HepG2 (cell line): ENCODE data around the gene ARHGAP33. TPM values are rescaled to one million over a fixed set of nuclear protein-coding genes. Genes with fewer than 3 reads are reported as not detected.
A peak's percentile ranks its signal among the peaks of the same experiment; 100 is the strongest.

Source experiments
- BATF2 ChIP-seq: sonication (generic); formaldehyde crosslinking; IDR thresholded peaks from 2 replicates; pipeline ENCODE4 v1.8.0; 2022; ENCODE audit warnings: mild to moderate bottlenecking, missing genetic modification reagents, moderate library complexity
- DZIP1 ChIP-seq: sonication (generic); formaldehyde crosslinking; IDR thresholded peaks from 2 replicates; pipeline ENCODE4 v1.5.0; 2020; ENCODE audit warnings: mild to moderate bottlenecking, missing genetic modification reagents
- ELF3 ChIP-seq: IDR thresholded peaks from 2 replicates; pipeline ENCODE4 v1.6.1; 2016; ENCODE audit warnings: missing genetic modification reagents, missing compliant biosample characterization
- SAP130 ChIP-seq: IDR thresholded peaks from 2 replicates; pipeline ENCODE4 v1.6.1; 2016; ENCODE audit warnings: low read depth
- TOPORS ChIP-seq: sonication (generic); formaldehyde crosslinking; IDR thresholded peaks from 2 replicates; pipeline ENCODE4 v1.8.0; 2023; ENCODE audit warnings: mild to moderate bottlenecking, missing genetic modification reagents
- ZBED4 ChIP-seq: sonication (generic); formaldehyde crosslinking; IDR thresholded peaks from 2 replicates; pipeline ENCODE4 v1.4.0; 2020; ENCODE audit warnings: missing genetic modification reagents, borderline replicate concordance
- ZMAT3 ChIP-seq: sonication (generic); formaldehyde crosslinking; conservative IDR thresholded peaks from 2 replicates; pipeline ENCODE4 v1.7.0; 2021; ENCODE audit warnings: missing genetic modification reagents
- ZNF574 ChIP-seq: sonication (generic); formaldehyde crosslinking; IDR thresholded peaks from 2 replicates; pipeline ENCODE4 v1.4.0; 2020; ENCODE audit warnings: missing genetic modification reagents
- polyA plus RNA-seq, 8 experiments: library from polyadenylated mRNA; depleted of rRNA in 3 of 8; stranded (reverse) in 7 of 8; unstranded in 1 of 8; fragments of >200 nt; fragmentation: Illumina TruSeq in 4 of 8; extraction: Trizol in 4 of 8; gene quantifications; 2 replicates each; pipeline versions ENCODE4 v1.2.1 to v1.2.3, GENCODE V29; 2011 to 2016; ENCODE audit warnings: low read depth in 4 of 8, missing spikeins in 1 of 8, mixed read lengths in 1 of 8; ENCODE audit not compliant: insufficient read depth in 1 of 8
- total RNA-seq, 5 experiments: library from RNA; depleted of rRNA; stranded (reverse); fragments of >200 nt; fragmentation: Illumina TruSeq; extraction: Trizol; gene quantifications; 2 replicates each; pipeline ENCODE4 v1.2.3, GENCODE V29; 2016; ENCODE audit warnings: low read depth in 1 of 5

The ARHGAP33 gene
- total and polyA plus RNA-seq, 2 of the 13 experiments (the other 11 are each of a cell fraction or from before 2014, with no cell fraction given) = 1.3 to 2.7 TPM

GRCh38 chr19:35745328-35746086 is 29.9 kb upstream of the ARHGAP33 start, which contains the start of the genes PSENEN and U2AF1L4 (continued):
- TF ChIP-seq DZIP1 (CRISPR knock-in tag) = no peak
- TF ChIP-seq ZBED4 (CRISPR knock-in tag) = no peak
- 0 out of 2 replicates have a peak, but pooled peaks have one; percentile 34 for TF ChIP-seq ELF3
- no peak for TF ChIP-seq BATF2
- TF ChIP-seq TOPORS = no peak
- no peak for TF ChIP-seq ZMAT3 (CRISPR knock-in tag)
- TF ChIP-seq SAP130 (CRISPR knock-in tag) = peak; percentile 82
- TF ChIP-seq ZNF574 (CRISPR knock-in tag) = peak; percentile 48
